Spleen (tissue), 7 donors: ENCODE results near the gene MAP1LC3B2.
A peak's percentile ranks its signal among the peaks of the same experiment; 100 is the strongest.

Experiments used
- CTCF ChIP-seq, 11 experiments: fragments of 200-600 bp in 7 of 11; fragments of 450-650 bp in 4 of 11; sonication (generic) in 4 of 11; IDR thresholded peaks in 8 of 11; conservative IDR thresholded peaks in 3 of 11; 1 replicate in 7 of 11; 2 replicates in 4 of 11; pipeline versions ENCODE4 v1.4.0 to v1.8.0; 2016 to 2021; ENCODE audit warnings: antibody characterized with exemption in 11 of 11, inconsistent platforms in 4 of 11, mild to moderate bottlenecking in 1 of 11
- POLR2A ChIP-seq, 3 donors: fragments of 450-650 bp; IDR thresholded peaks; one replicate each; pipeline ENCODE4 v1.5.1; 2017; ENCODE audit warnings: antibody characterized with exemption in 3 of 3, mild to moderate bottlenecking in 1 of 3
- POLR2AphosphoS5 ChIP-seq, 3 donors: sonication (generic); formaldehyde crosslinking; IDR thresholded peaks; one replicate each; pipeline ENCODE4 v1.5.1; 2017; ENCODE audit warnings: antibody characterized with exemption in 3 of 3
- donor health status: DM: no; HTN: no; CAD: no; lungs with moderate emphysema.
- donor health status: DM: no; HTN: no; CAD: no.
- donor health status: DM: no; HTN: no; CAD: no.

- TF ChIP-seq CTCF (IDR thresholded peaks at IDR 0.05 in 8 of 11, conservative IDR thresholded peaks at IDR 0.05 in 3 of 11) (peak in 9 of 11 experiments; percentile 31 to 82 (median 73)), POLR2A (IDR thresholded peaks at IDR 0.05) (no peak), POLR2AphosphoS5 (IDR thresholded peaks at IDR 0.05) (peak; percentile 37 to 69 (median 60))
Observed at GRCh38 chr12:116599285-116600136, 40.3 kb downstream of the MAP1LC3B2 start.
